Measurements from ENCODE around the gene ENPEP. TPM values are rescaled to one million over a fixed set of nuclear protein-coding genes. Genes with fewer than 3 reads are reported as not detected.

The ENPEP gene
- total RNA-seq, 1 donor from 2014 or later = 8.6 TPM

DNA sequence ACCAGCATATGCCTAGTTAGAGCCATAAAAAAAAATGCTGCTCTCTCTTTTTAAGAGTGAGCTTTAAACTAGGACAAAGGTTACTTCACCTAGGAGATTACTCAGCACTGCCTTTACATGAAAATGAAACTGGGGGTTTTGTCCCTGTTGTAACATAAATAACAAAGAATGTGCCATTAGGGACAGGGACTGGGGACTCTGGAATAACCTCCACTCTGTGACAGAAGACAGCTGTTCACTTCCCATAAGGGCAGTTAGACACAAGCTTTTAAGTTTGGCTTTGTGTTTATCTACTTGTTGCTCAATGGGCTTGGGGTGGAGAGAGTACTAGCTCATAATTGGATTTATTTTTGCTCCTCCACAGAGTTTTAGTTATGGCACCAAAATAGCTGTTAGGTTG, 11.9 kb downstream of the ENPEP start:
- peak overlapping the region; percentile 30 for H3K27ac Mint-ChIP-seq

DNA sequence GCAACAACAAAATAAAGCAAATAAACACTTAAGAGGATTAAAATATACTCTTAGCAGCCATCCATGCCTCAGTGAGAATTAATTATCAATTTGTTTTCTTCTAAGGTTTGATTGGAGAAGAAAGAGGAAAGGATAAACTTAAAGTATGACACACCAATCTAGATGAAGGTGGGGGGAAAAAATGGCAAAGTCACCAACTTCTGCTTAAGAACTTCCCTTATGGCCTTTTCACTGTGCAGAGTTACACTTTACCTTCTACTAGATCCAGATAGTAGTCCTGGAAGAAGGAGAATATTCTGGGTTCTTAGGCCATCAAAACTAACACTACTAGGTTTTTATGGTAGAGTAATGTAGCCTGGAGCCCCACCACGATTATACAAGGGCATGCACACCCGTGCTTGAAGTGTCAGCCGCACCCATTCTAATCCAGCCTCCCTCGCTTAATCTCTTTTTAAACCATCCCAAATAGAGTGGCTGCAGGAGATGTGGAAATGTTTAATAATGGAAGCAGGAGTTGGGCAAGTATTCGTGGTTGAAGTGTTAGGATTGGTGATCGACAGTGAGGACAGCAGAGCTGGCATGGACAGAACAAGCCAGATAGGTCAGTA, 14.1 kb downstream of the ENPEP start:
- DNase-seq (ENCODE audit: extremely low spot score, unreplicated experiment) = no peak
- no peaks in the 10 kb centered on the region for H3K27me3 Mint-ChIP-seq
- TF ChIP-seq, protein P1, sequence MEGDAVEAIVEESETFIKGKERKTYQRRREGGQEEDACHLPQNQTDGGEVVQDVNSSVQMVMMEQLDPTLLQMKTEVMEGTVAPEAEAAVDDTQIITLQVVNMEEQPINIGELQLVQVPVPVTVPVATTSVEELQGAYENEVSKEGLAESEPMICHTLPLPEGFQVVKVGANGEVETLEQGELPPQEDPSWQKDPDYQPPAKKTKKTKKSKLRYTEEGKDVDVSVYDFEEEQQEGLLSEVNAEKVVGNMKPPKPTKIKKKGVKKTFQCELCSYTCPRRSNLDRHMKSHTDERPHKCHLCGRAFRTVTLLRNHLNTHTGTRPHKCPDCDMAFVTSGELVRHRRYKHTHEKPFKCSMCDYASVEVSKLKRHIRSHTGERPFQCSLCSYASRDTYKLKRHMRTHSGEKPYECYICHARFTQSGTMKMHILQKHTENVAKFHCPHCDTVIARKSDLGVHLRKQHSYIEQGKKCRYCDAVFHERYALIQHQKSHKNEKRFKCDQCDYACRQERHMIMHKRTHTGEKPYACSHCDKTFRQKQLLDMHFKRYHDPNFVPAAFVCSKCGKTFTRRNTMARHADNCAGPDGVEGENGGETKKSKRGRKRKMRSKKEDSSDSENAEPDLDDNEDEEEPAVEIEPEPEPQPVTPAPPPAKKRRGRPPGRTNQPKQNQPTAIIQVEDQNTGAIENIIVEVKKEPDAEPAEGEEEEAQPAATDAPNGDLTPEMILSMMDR (conservative IDR thresholded peaks at IDR 0.05) = no peak
- H3K4me3 Mint-ChIP-seq = no peak overlapping the region
- H3K36me3 Mint-ChIP-seq = no peaks in the 10 kb centered on the region
- peaks cover 21% of the 10 kb centered on the region for H3K4me1 Mint-ChIP-seq (ENCODE audit: unreplicated experiment)
- no peaks in the 10 kb centered on the region for H3K9me3 Mint-ChIP-seq
- no peak overlapping the region for H3K27ac Mint-ChIP-seq

More for the DNA sequence above, 11.9 kb downstream of the ENPEP start:
- no peaks in the 10 kb centered on the region for H3K9me3 Mint-ChIP-seq
- peaks cover 34% of the 10 kb centered on the region for H3K4me1 Mint-ChIP-seq (ENCODE audit: unreplicated experiment)
- TF ChIP-seq, protein P1 (conservative IDR thresholded peaks at IDR 0.05) = no peak
- no peaks in the 10 kb centered on the region for H3K36me3 Mint-ChIP-seq
- H3K4me3 Mint-ChIP-seq = no peak overlapping the region
- no peaks in the 10 kb centered on the region for H3K27me3 Mint-ChIP-seq
- no peak for DNase-seq (ENCODE audit: extremely low spot score, unreplicated experiment)

DNA sequence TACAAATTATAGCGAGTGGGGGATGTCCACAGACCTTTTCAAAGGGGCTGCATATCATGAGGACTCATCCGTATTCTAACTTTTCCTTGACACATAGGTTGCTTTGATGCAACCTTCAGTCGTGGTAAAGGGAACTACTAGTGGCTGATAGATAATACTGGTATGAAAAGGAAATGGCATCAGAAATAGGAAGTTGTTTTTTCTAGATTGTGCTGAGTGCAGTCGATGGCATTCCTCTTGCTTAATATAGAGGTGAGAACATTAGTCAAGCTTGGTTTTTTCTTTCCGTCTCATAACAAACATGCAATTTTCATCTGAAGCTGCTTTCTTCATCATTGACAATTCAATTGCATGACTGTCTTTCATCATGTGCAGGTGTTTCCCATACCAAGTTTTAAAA, 16.6 kb downstream of the ENPEP start:
- Mint-ChIP-seq H3K4me3 (no peak overlapping the region), H3K27ac (no peak overlapping the region), H3K36me3 (no peaks in the 10 kb centered on the region), H3K9me3 (no peaks in the 10 kb centered on the region), H3K4me1 (ENCODE audit: unreplicated experiment) (peaks cover 7% of the 10 kb centered on the region), H3K27me3 (no peaks in the 10 kb centered on the region)
- no peak for DNase-seq (ENCODE audit: extremely low spot score, unreplicated experiment)
- TF ChIP-seq, protein P1 (conservative IDR thresholded peaks at IDR 0.05) = no peak

DNA sequence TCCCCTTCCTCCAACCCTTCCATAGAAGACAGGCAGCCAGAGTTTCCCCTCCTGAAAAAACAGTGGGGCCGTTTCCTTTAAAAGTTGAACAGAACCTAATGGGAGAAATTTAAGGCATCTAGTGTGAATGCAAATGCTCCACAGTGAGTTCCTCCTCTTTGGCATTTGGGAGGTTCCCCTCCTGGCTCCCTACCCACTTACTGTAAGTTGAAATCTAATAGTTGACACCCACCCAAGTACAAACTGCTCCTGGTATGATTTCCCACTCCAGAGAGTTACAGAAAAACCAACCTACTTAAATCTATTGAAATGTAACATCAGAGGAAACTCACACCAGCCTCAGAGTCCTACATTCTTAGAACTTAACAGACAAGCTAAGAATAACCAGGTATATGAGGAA, 17.6 kb downstream of the ENPEP start:
- Mint-ChIP-seq H3K27ac (no peak overlapping the region), H3K4me1 (ENCODE audit: unreplicated experiment) (peaks cover 2% of the 10 kb centered on the region), H3K36me3 (no peaks in the 10 kb centered on the region), H3K9me3 (no peaks in the 10 kb centered on the region), H3K27me3 (no peaks in the 10 kb centered on the region), H3K4me3 (no peak overlapping the region)
- DNase-seq (ENCODE audit: extremely low spot score, unreplicated experiment) = no peak
- TF ChIP-seq, protein P1 (conservative IDR thresholded peaks at IDR 0.05) = no peak

DNA sequence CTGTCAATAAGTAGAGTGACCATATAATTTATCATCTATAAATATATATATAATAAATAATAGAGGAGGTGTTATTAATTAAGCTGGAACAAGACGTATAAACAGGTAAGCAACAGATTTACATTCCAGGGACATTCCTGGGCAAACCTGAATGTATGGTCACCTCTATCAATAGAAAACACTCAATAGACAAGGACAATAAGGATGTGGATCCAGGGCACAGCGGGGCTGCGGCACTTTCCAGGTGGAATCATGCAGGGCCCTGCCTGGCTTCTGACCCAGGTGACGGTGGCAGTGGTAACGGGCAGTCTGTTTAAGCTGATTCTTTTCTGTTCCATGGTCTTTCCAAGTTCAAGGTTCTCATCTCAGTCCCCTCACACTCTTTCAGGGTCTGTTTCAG, 22.5 kb downstream of the ENPEP start:
- Mint-ChIP-seq H3K27me3 (no peaks in the 10 kb centered on the region), H3K4me1 (ENCODE audit: unreplicated experiment) (peaks cover 3% of the 10 kb centered on the region), H3K27ac (no peak overlapping the region), H3K36me3 (peaks cover 8% of the 10 kb centered on the region), H3K4me3 (no peak overlapping the region), H3K9me3 (peaks cover 10% of the 10 kb centered on the region)
- TF ChIP-seq, protein P1 (conservative IDR thresholded peaks at IDR 0.05) = no peak
- DNase-seq (ENCODE audit: extremely low spot score, unreplicated experiment) = no peak

DNA sequence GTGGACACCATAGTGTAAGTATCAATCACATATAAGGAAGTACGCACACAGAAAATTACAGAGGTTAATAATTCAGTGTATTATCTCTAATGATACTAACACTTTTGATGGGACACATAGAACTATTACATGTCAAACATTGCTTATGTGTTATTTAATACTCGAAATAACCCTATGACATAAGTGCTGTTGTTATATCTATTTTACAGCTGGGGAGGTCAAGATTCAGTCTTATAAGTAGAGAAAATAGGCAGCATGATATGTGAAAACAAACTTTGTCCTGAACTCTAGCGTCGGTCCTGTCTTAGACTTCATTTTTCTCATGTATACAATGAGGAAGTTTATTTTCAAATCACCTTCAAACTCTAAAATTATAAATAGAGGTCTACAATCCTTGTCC, 23.2 kb downstream of the ENPEP start:
- Mint-ChIP-seq H3K27ac (no peak overlapping the region), H3K27me3 (no peaks in the 10 kb centered on the region), H3K4me3 (no peak overlapping the region), H3K4me1 (ENCODE audit: unreplicated experiment) (peaks cover 9% of the 10 kb centered on the region), H3K9me3 (peaks cover 11% of the 10 kb centered on the region), H3K36me3 (peaks cover 8% of the 10 kb centered on the region)
- TF ChIP-seq, protein P1 (conservative IDR thresholded peaks at IDR 0.05) = no peak
- DNase-seq (ENCODE audit: extremely low spot score, unreplicated experiment) = no peak
